PC-3 (cell line): Measurements from ENCODE around the gene PPARGC1A.

Source experiments
- CTCF ChIP-seq: fragments of 300-600 bp; sonication (generic); conservative IDR thresholded peaks from 2 replicates; pipeline ENCODE4 v1.5.1; 2017; ENCODE audit warnings: antibody characterized with exemption, low read depth, mild to moderate bottlenecking, low read length
- EZH2 ChIP-seq: fragments of 300-600 bp; sonication (generic); IDR thresholded peaks from one replicate; pipeline ENCODE4 v1.6.1; 2017; ENCODE audit warnings: antibody characterized with exemption, mild to moderate bottlenecking, low read length; ENCODE audit not compliant: unreplicated experiment
- EZH2phosphoT487 ChIP-seq: fragments of 300-600 bp; sonication (generic); IDR thresholded peaks from 2 replicates; pipeline ENCODE4 v1.6.1; 2018; ENCODE audit warnings: mild to moderate bottlenecking, antibody characterized with exemption, low read length, borderline replicate concordance

- no peak for TF ChIP-seq CTCF
- no peak for TF ChIP-seq EZH2
- no peak for TF ChIP-seq EZH2phosphoT487
Observed at GRCh38 chr4:23789762-23790161, 100.1 kb downstream of the PPARGC1A start.
